Measurements from ENCODE around the gene ZBTB24. TPM values are rescaled to one million over a fixed set of nuclear protein-coding genes. Genes with fewer than 3 reads are reported as not detected.
A peak's percentile ranks its signal among the peaks of the same experiment; 100 is the strongest.

Gene ZBTB24
- polyA plus RNA-seq, 10 donors = 4.0 to 7.4 (median 5.7) TPM

DNA sequence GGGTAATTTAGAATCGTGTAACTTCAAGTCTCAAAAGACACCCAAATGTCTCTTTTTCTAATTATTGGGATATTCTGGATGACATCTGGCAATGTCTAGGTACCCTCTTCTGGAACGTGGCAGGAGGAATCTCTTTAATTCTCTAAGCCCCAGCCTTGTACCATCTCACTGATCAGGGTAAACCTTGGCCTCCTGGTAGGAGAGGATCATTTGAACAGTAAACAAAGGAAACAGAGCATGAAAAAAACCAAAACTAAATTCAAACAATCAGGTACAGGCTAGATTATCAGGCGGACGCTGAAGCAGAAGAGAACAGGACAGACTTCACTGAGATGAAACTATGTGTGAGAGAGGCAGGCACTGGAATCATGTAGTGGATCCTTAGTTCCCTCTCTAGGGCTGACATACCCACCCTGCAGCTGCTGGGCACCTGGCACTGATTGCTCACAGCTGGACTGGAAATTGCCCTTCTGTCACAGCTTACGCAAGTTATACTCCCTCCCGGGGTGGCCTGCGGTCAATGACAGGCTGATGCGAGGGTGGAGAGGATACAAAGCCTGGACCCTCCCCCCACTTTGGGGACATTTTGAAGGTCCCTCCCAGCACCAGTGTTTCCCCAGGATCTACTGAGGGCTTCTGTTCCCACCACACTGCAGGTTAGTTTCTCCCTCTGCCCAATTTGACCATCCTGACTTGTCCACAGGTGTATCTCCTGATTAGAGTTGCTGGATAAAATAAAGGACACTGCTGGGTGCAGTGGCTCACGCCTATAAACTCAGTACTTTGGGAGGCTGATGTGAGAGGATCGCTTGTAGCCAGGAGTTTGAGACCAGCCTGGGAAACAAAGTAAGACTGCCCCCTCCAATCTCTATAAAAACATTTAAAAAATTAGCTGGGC lies 20.6 kb upstream of the ZBTB24 start:
- peak in 2 of 3 donors; percentile 41 to 61 for DNase-seq

DNA sequence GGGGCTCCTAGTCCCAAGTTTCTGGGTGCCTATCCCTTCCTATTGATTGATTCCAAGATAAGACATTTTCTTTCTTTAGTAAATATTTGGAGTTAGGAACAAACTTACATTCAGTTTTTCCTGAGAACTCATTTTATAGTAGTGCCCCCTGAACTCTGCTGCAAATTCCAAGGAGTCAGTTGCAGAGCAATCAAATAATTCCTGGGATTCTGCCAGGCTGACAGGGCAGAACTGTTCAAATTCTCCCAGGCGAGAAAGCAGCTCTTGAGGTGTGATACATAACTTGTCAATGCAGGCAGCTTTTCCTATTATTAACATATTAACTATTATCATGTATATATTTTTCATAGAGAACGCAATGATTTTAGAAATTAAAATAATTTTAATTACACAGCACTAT lies 15.9 kb upstream of the ZBTB24 start:
- DNase-seq = no peak

DNA sequence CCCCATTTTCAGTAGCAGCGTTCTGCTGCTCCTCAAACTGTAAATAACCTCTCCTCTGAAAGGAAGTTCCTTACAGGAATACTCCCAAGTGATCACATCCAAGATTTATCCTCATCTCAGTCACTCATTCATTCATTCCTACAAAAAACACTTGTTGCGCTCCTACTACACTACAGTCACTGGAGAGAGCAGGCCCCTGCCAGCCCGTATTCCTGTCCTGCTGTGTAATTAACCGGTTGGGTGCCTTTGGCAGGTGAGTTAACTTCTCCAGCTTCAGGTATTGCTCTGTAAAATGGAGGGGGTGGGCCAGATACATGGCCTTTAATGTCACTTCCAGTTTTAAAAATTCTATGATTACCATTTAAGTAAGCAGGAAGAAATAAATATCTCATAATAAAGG lies 15.0 kb upstream of the ZBTB24 start:
- no peak for DNase-seq

DNA sequence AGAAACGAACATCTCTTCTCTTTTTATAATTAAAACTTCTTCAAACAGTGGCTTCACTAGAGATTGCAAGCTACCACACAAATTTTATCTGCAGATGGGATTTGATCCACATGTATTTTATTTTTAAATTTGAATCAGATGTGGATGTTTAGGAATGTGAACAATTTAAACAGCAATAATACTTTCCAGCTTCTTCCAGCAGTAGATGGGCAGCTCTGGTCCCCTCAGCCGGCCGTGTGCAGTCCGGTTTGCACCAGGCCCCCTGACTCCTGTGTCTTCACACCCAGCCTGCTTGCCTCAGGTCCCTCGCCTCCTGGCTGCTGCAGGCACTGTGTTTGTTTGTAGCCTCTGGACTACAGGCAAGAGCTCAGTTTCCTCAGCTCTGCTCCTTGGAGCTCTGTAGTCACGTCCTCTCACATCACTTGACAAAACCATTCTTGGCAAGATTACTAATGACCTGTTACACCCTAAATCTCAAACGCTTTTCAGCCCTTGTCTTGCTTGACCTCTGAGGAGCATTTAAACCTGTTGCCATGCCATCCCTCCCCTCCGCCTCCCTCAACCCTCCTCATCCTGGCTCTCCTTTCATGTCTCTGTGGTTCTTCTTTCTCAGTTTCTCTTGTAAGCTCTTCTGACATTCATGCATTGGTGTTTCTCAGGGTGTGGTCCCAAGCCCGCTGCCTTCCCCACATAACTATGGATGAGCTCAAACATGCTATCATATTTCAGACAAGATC lies 13.2 kb upstream of the ZBTB24 start:
- peak in 1 of 3 donors; percentile 37 for DNase-seq

DNA sequence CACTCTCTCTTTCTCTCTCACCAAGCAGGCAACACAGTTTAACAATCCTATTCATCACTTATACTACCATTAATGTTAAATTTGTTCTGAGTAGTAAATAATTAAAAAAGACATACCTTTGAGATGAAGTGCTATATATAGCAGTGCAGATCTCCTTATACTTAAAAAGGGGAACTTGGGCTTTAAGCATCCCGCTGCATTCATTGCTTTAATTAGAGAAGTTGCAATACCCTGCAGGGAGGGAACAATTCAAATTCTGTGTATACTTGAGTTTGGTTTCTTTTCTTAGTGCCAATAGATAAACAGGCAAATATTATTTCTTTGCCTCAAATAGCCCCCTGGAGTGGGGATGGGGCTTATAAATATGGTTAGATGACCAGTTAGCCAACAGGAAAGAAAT lies 10.8 kb upstream of the ZBTB24 start:
- DNase-seq = no peak

DNA sequence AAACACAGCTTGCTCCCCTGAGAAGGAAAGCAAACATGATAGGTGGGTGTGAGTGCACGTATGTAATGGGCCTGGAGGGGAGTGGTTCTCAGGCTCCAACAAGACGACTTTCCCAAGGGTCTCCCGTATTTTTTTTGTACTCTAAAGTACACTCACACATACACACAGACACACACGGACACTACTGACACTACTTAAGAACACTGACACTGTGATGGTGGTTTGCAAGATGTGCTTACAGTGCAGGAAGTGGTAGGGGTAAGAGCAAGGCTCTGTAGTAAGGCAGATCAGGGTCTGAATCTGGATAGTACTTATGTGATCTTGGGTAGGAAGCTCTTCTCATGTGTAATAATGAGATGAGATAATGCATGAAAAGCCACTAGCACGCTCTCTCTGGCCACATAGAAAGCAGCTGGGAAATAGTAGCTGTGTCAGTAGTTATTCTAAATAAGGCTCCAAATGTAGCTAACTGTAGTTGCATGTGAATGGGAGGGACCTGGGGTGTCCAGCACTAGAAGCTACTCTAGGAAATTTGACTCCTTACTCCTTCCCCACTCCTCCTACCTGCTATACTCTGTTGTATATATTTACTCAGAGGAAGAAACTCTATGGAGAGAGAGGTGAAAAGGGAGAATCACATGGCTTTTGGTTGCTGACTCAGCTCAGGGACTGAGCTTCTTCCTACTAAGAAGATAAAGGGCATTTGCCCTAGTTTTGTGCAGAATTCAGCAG lies 8.4 kb upstream of the ZBTB24 start:
- DNase-seq = peak in 1 of 3 donors; percentile 19

DNA sequence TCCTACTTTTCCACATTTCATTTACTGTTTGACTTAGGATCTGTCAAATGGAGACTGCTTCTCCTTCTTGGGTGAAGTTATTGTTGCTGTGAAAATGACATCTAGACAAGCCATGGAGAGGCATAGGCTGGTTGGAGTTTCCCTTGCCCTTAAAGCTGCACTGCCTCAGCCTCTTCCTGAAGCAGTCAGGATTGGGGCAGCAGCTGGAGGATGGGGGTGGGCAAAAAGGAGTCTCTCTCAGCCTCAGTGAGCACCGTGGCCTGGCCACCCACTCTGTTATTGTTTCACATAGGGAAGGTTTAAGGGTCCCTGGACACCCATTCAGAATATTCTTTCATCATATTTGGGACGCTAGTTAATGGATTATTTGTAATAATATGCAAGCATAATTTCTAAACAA lies 7.7 kb upstream of the ZBTB24 start:
- no peak for DNase-seq

DNA sequence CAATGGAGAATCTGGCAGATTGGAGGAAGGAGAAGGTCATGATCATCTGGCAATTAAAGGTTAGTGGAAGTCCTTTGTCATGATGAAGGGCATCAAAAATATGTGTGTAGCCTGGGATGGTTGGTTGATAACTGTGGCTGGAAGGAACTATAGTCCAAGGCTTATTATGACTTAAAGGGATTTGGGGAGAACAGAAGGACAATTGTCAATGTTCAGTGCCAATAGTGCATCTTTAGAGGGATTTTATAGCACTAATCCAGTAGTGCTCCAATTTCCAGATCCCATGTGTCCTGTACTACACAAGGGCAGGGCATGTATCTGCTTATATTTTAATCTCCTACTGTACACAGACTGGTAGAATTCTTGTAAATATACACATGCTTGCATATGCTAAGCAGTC lies 5.0 kb upstream of the ZBTB24 start:
- DNase-seq = no peak

DNA sequence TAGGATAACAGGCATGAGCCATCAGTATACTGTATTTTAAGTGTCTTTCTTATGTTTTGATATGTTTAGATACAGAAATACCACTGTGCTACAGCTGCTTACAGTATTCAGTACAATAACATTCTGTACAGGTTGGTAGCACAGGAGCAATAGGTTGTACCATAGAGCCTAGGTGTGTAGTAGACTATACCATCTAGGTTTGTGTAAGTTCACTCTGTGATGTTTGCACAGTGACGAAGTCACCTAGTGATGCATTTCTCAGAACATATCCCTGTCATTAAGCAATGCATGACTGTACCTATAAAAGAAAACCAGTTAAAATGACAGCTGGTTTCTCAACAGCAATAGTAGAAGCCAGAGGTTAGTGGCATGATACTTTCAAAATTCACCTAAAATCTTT lies 3.0 kb upstream of the ZBTB24 start:
- DNase-seq = no peak

DNA sequence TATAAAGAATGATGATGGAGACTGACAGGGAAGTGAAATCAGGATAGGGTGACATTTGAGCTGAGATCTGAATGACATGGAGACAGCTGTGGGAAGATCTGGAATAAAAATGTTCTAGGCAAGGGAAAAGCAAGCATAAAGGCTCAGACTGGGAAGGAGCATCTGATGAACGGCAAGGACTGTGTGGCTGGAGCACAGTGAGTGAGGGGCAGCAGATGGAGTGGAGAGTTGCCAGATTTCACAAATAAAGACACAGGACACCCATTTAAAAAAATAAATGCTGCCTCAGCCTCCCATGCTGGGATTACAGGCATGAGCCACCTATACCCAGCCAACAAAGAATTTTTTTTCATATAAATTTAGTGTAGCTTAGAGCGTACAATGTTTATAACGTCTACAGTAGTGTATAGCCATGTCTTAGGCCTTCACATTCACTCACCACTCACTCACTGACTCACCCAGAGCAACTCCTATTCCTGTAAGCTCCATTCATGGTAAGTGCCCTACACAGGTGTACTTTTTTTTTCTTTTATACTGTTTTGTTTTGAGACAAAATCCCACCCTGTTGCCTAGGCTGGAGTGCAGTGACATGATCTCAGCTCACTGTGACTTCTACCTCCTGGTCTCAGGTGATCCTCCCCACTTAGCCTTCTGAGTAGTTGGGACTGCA lies 2.4 kb upstream of the ZBTB24 start:
- peak in 1 of 3 donors; percentile 20 for DNase-seq

DNA sequence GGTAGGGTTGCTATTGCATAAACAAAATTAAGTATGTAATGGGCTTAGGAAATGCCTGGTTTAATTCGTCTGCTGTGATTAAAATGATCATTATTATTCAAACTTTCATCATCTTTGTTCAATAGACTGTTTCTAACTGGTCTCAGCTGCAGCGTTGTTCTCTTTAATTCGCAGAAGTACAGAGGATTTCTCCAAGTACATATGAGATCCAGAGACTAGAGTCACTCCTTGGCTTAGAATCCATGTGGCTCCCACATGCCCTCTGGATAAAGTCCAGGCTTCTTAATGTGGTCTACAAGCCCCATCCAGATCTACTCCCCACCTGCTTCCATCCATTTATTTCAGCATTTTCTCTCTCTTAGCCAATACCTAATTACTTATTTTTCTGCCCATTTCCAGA lies 1.1 kb upstream of the ZBTB24 start:
- DNase-seq = peak in 2 of 3 donors; percentile 31 to 57

DNA sequence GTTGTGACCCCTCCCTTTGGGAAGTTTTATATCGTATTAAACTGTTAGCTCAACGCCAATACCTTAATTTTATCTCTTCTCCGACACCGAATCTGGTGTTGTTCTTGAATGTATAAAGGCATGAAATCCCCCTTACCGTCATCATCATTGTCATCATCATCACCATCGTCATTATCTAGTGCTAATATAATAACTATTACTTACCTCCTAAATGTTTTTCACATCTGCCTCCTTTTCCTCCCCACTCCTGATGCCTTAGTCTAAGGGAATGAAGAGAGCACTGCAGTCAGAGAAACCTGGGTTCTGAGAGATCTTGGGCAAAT lies 677 bp upstream of the ZBTB24 start:
- no peak for DNase-seq

DNA sequence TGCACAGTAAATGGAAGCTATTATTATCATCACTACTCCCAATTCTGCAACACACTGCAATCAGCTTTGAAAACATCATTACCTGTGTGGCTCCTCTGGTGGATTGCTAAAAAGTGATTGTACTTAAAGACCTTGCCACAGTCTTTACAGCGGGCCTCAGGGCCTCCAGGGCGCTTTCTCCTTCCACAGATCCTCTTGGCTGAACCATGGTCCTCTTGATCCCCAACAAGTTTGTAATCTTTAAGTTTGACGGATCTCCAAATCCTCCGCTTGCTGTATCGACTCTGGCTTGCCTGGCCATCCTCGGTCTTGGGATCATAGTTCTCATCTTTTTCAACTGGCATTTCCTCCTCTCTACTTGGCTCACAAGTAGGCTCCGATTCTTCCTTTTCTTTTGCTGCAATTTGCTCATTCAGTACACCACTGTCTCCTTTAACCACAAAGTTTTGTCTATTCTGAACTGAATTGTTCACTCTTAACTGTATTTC lies 2.0 kb downstream of the ZBTB24 start:
- no peak for DNase-seq

DNA sequence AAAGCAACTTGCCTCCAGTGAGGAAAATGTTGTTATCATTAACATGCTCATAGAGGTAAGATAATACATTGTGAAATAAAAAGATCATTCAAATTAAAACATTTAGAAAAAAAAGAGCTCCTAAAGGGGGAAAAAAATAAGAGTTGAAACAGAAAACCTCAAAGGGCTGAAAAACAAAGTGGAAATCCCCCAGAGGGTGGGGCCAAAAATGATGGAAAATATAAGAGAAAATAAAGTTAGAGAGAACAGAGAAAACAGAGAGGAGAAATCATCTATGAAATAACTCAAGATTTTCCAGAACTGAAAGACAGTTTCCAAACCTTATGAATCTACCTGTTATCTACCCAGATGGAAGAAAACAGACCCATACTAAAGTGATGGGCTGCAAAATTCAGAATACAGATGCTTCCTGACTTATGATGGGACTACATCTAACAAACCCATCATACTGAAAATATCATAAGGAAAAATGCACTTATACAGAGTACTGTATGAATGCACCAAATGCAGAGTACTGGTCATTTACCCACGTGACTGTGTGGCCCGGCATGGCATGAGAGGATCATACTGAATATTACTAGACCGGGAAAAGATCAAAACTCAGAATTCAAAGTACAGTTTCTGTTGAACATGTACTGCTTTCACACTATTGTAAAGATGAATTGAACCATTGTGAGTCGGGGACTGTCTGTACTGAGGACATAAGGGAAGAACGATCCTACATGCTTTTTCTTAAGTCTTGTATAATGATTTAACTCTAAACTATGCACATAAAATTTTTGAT lies 4.0 kb downstream of the ZBTB24 start:
- DNase-seq = no peak

DNA sequence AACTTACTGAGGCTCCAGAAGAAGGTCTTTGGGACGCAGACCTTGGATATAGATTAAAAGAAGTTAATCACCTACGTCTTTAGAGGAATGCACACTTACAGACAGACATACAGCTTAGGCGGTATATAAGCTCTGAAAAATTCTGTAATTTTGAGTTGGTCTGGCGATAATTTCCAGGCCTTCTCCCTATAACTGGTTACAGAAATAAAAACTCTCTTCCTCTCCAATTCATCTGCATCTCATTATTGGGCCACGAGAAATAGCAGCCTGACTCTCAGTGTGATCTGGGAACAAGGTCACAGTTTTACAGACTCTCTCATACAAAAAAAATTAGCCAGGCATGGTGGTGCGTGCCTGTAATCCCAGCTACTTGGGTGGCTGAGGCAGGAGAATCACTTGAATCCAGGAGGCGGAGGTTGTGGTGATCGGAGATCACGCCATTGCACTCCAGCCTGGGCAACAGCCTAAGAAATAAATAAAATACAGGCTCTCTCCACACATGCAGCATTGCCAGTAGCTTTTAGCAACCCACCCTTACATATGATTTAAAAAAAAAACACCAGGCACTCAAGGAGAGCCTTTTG lies 4.7 kb downstream of the ZBTB24 start:
- no peak for DNase-seq

DNA sequence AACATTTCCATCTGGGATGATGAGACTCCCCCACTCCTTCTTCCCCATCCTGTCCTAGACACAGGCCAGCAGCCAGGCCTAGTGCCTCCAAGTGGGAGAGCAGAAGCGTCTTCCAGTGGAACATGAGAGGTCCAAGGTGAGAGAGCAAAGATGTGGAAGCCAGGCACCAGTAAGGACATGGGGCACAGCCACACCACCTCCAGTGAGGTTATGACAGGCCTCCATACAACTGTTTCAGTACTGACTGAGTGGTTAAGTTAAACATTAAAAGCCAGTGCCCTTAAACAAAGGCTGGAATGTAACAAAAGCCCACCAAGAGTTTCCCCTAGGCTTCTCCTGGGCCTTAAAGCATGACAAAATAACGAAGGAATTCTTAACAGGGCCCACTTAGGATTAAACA lies 5.3 kb downstream of the ZBTB24 start:
- DNase-seq = no peak

DNA sequence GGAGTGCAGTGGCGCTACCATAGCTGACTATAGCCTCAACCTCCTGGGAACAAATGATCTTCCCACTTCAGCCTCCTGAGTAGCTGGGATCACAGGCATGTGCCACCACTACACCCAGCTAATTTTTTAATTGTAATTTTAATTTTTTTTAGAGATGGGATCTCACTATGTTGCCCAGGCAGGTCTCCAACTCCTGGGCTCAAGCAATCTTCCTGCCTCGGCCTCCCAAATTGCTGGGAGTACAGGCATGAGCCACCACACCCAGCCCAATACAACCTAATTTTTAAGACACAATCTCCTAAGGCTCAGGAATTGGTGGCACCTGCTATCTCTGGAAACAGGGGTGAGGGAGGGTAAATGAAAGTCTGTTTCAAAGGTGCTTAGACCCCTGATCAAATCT lies 5.8 kb downstream of the ZBTB24 start:
- DNase-seq = no peak

DNA sequence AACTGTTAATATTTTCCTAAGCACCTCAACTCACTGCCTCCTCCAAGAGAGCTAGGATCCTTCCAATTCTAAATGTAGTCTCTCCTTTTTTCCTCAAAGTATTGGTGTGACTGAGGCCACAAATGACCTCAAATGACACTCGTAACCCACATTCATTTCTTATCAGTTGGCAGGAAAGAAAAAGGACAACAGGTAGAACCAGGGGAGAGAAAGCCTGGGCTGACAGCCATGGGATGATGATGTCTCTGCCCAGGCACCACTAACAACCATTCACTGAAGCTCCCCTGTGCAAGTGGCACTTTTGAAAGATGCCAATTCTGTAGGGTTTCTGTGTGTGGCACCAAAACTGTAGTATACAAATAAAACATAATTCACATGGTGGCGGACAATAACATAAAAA lies 7.4 kb downstream of the ZBTB24 start:
- DNase-seq = no peak

DNA sequence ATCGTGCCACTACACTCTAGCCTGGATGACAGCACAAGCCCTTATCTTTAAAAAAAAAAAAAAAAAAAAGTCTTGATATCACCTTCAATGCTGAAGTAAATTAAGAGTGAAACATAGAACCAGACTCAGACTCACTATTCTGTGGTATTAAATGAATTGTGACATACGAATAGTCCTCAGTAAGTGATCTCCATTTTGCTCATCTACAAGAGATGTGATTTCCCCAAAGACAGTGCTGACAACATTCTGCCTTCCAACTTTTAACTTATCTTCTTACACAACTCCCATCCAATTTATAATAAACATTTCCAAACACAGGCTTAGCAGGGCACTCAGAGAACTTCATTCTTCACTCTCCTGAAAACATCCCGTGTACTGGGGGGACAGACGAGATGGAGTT lies 8.0 kb downstream of the ZBTB24 start:
- no peak for DNase-seq

DNA sequence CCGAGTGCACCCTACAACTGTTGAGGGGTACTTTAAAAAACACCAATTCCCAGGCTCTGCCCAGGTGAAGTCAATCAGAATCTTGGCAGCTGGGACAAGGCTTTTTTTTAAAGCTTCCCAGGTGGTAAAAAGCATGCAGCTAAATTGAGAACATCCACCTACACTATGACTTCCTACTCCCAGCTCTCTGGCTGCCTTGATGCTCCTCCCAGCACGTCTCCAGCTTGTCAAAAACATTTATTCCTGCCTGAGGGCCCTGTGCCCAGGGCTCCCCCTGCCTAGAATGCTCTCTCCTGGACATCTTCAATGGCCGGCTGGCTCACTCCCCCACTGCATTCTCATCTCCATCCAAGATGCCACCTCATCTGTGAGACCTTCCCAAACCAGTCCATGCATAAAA lies 9.9 kb downstream of the ZBTB24 start:
- no peak for DNase-seq
